ENCODE measurements around the gene CLPTM1L. TPM values are rescaled to one million over a fixed set of nuclear protein-coding genes. Genes with fewer than 3 reads are reported as not detected.

CLPTM1L gene
- total and polyA plus RNA-seq, 9 of the 15 experiments (the other 6 are each of a cell fraction or from before 2014, with no cell fraction given), result 3.5 to 217 (median 177) TPM

DNA sequence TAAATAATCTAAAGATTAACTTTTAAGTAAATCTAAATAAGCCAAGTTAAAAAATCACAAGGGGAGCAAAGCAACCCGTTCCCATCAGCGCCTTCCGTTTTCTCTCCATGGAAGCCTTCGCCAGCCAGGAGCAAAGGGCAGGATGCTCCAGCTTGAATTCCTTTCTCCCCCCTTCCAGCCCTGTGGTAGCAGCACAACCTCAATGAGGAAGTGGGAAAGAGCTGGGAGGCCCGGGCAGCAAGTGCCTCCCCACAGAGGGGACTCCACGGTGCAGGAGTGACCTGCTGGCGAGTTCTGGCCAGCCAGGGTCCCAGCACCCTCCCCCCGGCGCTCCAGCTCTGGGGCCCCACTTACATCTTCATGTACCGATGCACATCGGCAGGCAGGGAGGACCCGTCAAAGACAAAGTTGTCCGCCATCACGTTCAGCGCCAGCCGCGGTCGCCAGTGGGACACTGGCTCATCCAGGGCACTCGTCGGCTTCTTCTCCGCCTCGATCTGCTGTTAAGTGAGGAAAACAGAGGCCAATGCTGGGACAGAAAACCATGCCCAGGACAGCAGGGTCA is 6.3 kb downstream of the CLPTM1L start:
- Histone ChIP-seq H3K9me3 (replicated peaks; ENCODE audit: control insufficient read depth, insufficient read depth, low read depth, low read length) (no peaks in the 10 kb centered on the region), H3K4me2 (ENCODE audit: insufficient read depth, low read length) (no peak overlapping the region), H3K4me1 (replicated peaks in 1 of 2; ENCODE audit: control insufficient read depth in 2 of 2, insufficient read depth in 2 of 2, low read length in 2 of 2) (peaks cover 5 to 20% of the 10 kb centered on the region in 2 experiments; a peak in 3 of 5 replicates), H3K36me3 (ENCODE audit: control insufficient read depth, insufficient read depth, low read length) (peaks cover 94% of the 10 kb centered on the region), H3K27ac (ENCODE audit: extremely low read depth, low read depth, low read length) (no peak overlapping the region), H3K9me1 (ENCODE audit: control insufficient read depth, insufficient read depth, low read length) (no peaks in the 10 kb centered on the region), H3K79me2 (ENCODE audit: control insufficient read depth, insufficient read depth, low read length) (peaks cover 19% of the 10 kb centered on the region), H3K4me3 (no peak overlapping the region), H2AFZ (ENCODE audit: low read depth, low read length) (no peak overlapping the region), H4K20me1 (replicated peaks; ENCODE audit: control insufficient read depth, insufficient read depth, low read length) (peaks cover 8% of the 10 kb centered on the region; the same call in 1 of the 2 replicates), H3K27me3 (ENCODE audit: control insufficient read depth in 2 of 2, insufficient read depth in 2 of 2, low read length in 2 of 2) (no peaks in the 10 kb centered on the region), H3K9ac (ENCODE audit: insufficient read depth in 1 of 2, low read depth in 2 of 2, low read length in 2 of 2) (no peak overlapping the region)
- in situ Hi-C loops (cut with MboI) (no loop called here), intact Hi-C loops (cut with micrococcal nuclease) (no loop called here)
- ATAC-seq (no peak), DNase-seq (ENCODE audit: extremely low read depth in 1 of 4, low spot score in 3 of 4) (no peak), FAIRE-seq (no peak)
- TF ChIP-seq RERE (CRISPR knock-in tag; IDR thresholded peaks at IDR 0.05; ENCODE audit: borderline replicate concordance), result no peak
- TF ChIP-seq, protein P1, sequence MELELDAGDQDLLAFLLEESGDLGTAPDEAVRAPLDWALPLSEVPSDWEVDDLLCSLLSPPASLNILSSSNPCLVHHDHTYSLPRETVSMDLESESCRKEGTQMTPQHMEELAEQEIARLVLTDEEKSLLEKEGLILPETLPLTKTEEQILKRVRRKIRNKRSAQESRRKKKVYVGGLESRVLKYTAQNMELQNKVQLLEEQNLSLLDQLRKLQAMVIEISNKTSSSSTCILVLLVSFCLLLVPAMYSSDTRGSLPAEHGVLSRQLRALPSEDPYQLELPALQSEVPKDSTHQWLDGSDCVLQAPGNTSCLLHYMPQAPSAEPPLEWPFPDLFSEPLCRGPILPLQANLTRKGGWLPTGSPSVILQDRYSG (tag; conservative IDR thresholded peaks at IDR 0.05; ENCODE audit: low read depth), result no peak
- TF ChIP-seq ETS2 (tag; IDR thresholded peaks at IDR 0.05; ENCODE audit: borderline replicate concordance, poor library complexity, severe bottlenecking), result no peak
- no peak for TF ChIP-seq DACH1 (IDR thresholded peaks at IDR 0.05; ENCODE audit: partially characterized antibody)
- TF ChIP-seq RB1 (IDR thresholded peaks at IDR 0.05; ENCODE audit: low read depth), result no peak
- TF ChIP-seq ADNP (tag; IDR thresholded peaks at IDR 0.05), result no peak
- TF ChIP-seq TRIM25 (IDR thresholded peaks at IDR 0.05; ENCODE audit: borderline replicate concordance), result no peak
- no peak for TF ChIP-seq IRF9 (tag; IDR thresholded peaks at IDR 0.05)
- TF ChIP-seq E2F3 (CRISPR knock-in tag; IDR thresholded peaks at IDR 0.05), result no peak
- TF ChIP-seq PHB2 (IDR thresholded peaks at IDR 0.05; ENCODE audit: low read depth), result no peak
- TF ChIP-seq JUNB (CRISPR knock-in tag; conservative IDR thresholded peaks at IDR 0.05), result no peak
- TF ChIP-seq SRF (CRISPR knock-in tag; IDR thresholded peaks at IDR 0.05), result no peak
- no peak for TF ChIP-seq ZFP30 (CRISPR knock-in tag; IDR thresholded peaks at IDR 0.05; ENCODE audit: borderline replicate concordance)
- ChIA-PET POLR2A (no interaction called here), CTCF (ENCODE audit: low intra/inter-chr PET ratio) (no interaction called here)
- no TSS peak for BruUV-seq (replicated peaks)
- 96% methylated on average over 19 of the region's 22 CpGs for WGBS (ENCODE audit: insufficient coverage, low coverage, missing lambda C conversion rate)

All from K562 (cell line).